GM12891 (cell line): ENCODE data around the gene DNAH11.
"Not testable (repeated sequence)": the region's sequence is repeated elsewhere in the genome, so short reads cannot be mapped to it uniquely, and the experiment has no call there.

Experiments
- POLR2A ChIP-seq: IDR thresholded peaks from 2 replicates; pipeline ENCODE4 v1.6.1; 2011; ENCODE audit warnings: low read depth, low read length, control low read depth
- POLR2AphosphoS5 ChIP-seq: IDR thresholded peaks from 2 replicates; pipeline ENCODE4 v1.6.1; 2011; ENCODE audit warnings: low read depth, low read length, control low read depth
- SPI1 ChIP-seq: IDR thresholded peaks from 2 replicates; pipeline ENCODE4 v1.6.1; 2011; ENCODE audit warnings: low read depth, low read length, control low read depth
- TAF1 ChIP-seq: IDR thresholded peaks from 2 replicates; pipeline ENCODE4 v1.6.1; 2011; ENCODE audit warnings: low read depth, low read length, control low read depth

DNA sequence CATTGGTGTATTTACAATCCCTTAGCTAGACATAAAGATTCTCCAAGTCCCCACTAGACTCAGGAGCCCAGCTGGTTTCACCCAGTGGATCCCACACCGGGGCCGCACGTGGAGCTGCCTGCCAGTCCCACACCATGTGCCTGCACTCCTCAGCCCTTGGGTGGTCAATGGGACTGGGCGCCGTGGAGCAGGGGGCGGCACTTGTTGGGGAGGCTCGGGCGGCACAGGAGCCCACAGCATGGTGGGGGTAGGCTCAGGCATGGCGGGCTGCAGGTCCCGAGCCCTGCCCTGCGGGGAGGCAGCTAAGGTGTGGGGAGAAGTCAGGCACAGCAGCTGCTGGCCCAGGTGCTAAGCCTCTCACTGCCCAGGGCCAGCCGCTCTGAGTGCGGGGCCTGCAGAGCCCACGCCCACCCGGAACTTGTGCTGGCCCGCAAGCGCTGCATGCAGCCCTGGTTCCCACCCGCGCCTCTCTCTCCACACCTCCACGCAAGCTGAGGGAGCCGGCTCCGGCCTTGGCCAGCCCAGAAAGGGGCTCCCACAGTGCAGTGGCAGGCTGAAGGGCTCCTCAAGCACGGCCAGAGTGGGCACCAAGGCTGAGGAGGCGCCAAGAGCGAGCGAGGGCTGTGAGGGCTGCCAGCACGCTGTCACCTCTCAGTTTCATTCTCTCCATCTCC is 6.3 kb upstream of the DNAH11 start:
- TF ChIP-seq TAF1, POLR2A, POLR2AphosphoS5, SPI1: not testable (repeated sequence)
